Suppressor macrophage (primary cell): ENCODE data around the gene PKNOX2.

ENCODE experiments used
- DNase-seq, 4 experiments: peaks; one replicate each; pipeline ENCODE4 v3.0.0-alpha.2; 2020 to 2022

PKNOX2 gene

DNA sequence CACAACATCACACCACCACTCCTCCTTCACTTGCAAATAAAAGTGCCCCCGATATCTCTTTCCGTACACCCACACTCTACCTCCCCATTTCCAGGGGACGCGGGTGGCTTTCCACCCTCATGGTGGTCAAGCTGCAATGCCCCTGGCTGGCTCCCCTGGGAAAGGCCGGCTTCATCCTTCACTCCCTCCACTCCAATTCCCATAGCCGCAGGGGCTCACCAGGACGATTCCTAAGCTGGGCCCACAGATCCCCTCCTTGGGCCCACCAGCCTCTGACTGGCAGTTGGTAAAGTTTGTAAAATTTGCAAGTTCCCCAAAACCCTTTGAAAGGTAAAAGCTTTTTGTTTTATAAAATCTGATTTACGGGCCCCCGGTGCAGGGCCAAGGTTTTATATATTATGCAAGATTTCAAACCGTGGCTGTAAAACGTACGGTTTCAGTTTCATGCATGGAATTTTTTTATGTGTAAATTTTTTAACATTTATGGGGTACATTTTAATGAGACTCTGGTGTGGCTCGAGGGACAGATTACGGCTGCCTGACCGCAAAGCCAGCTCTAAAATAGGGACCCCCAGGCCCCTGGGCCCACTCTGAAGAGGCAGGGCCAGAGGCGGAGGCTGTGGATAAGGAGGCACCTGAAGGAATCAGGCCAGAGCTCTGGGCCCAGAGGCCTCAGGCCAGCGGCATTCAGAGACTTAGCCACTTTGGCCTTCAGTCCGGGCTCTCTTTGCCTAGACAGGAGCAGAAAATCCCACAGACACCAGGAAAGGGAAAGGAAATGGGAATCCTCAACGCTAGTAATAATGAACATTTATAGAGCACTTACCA is 225.0 kb downstream of the PKNOX2 start:
- no peak for DNase-seq

DNA sequence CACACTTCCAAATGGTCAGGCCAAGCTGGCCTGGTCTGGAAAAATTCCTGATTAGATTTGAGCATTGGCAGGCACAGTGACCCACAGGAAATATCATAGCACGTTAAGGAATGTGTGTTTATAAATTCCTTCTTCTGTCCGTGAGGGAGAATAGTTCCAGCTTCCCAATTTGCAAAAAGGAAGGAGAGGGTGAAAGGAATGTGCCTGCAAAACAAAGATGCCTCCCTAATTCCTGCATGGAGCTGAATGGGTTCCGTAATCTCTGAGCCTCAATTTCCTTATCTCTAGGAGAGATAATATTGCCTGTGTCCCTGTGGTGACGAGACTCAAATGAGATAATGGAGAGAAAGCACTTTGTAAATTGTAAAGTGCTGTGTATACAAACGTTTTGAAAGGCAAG is 226.4 kb downstream of the PKNOX2 start:
- DNase-seq: no peak

DNA sequence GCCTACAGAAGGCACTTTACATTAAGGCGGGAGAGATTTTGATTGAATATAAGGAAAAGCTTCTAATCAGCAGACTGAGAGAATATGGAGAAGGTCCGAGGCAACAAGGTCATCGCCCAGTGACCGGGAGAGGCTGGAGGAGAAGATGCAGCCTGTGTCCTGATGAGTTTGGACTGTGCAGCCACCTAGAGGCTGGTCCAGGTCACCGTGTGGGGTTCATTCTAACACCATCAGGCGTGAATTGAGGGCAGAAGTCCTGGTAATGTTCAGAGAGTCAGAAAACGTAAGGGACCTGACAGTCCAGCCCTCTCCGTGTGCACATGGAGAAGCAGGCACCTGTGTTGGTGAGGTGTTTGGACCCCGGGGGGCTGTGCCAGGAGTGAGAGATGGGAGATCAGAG is 228.8 kb downstream of the PKNOX2 start:
- DNase-seq: no peak

DNA sequence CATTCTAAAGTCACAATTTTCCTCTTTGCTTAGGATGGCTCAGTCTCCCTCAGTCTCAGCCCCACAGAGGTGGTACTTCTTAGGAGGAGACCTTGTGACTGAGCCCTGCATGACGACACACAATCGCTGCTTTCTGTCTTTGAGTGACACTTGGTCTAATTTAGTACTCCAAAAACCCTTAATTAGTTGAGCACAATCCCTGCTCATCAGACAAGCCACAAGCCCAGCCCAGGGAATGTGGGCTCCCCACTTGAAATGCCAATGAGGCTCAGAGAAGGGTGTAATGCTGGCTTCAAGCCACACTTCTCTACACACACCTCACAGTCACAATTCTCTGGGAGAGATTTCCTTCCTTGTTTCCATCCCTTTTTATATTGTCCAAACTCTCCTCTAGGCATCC is 229.7 kb downstream of the PKNOX2 start:
- no peak for DNase-seq

DNA sequence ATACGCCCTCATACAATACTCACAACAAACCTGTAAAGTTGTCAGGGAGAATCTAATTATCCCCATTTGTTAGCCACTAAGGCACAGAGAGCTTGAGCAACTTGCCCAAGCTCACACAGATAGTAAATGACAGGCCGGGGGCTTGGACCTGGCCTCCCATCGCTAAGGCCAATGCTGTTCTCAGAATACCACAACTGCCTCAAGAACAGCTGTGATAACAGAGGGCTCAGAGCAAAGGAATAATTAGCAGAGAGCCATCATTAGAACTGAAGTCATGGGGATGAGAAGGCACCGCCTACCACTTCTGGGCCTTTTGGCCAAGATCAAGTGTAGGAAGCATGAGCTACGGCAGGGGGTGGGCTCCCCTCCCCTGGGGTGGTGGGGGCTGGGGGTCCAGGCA is 232.9 kb downstream of the PKNOX2 start:
- no peak for DNase-seq

DNA sequence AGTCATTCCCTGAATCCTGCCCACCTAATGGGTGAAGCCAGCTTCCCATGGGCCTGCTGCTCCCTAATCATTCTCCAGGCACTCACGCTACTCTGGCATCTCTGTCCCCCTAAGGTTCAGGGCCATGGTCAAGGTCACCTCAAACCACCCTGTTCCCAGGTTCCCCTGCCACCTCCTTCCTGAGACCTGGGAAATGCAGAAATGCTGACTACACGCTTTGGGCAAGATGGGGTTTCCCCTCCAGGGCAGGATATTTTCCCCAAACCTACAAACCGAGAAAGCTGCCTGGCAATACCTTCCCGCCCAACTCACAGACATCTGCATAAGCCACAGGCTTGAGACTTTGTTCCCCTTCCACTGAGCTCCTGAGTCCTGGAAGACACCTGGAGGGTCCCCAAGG is 233.9 kb downstream of the PKNOX2 start:
- DNase-seq: no peak

DNA sequence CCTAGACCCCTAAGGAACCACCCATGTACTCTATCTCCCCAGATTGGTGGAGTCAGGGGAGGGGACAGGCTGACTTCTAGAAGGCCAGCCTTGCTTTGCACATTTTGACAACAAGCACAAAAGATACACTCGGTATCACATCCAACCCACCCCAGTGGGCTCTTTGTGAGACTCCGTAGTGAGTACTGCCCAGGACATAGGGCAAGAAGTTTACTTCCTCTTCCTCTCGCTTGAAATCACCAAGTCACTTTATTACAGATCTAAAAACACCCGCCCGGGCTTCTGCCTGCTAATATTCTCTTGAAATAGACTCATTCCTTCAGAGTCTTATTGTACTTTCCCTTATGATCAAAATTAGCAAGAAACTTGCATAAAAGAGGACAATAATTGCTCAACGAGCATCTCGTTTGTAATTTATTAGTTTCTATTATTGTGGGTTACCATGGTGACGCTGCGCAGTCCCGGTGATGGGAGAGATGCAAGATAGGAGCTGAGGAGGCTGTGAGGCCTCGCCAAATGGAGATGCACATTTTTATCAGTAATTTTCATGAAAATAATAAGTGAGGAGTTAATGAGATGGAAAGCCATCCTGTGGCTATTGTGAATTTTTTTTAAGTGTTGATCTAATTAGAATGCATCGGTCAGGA is 234.6 kb downstream of the PKNOX2 start:
- DNase-seq: peak in 1 of 4 experiments; percentile 3

DNA sequence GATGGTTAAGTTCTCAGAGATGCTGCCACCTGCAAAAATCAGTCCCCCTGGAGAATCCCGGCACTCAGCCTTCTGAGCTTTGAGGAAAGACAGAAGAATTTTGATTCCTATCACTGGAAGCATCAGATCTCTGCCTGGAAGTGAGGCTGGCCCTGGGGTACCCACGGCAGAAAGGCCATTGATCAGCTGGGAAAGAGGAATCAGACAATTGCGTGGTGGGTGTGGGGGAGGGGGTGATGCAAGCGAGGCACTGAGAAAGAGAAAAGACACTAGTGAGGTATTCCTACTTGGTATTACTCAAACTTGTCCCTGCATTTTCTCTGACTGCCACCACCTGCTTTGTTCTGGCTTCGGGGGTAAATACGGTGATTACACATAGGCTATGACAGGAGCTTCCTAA is 235.4 kb downstream of the PKNOX2 start:
- DNase-seq: no peak

DNA sequence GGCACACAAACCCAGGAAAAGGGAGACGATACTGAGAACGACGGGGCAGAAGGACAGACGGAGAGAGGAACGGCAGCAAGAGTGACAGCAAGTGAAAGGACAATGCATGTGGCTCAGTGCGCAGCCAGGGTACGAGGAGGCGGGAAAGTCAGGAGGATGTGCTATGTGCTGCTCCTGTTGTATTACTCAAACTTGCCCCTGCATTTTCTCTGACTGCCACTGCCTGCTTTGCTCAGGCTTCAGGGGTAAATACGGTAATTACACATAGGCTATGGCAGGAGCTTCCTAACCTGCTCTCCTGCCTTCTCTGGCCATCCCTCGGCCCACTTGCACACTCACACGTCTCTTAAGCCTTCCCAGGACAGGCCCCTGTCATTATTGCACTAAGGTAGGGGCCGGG is 236.7 kb downstream of the PKNOX2 start:
- DNase-seq: no peak

DNA sequence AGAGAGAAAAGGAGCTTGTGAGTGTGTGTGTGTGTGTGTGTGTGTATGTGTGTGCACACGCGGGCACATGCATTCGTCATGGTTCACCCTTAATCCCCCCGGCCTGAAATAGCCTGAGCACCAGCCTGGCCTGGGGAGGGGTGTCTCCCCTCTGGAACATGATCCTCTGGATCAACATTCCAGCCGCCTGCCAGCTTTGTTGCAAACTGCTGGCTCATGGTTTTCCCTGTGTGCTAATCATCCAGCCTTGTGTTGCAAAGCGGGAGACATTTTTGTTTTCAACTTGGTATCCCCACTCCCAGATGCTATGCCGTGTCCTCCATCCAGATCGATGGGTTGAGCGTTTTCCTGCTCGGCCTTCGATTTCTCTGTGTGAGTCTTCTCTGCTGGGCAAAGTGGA is 237.2 kb downstream of the PKNOX2 start:
- DNase-seq: no peak

DNA sequence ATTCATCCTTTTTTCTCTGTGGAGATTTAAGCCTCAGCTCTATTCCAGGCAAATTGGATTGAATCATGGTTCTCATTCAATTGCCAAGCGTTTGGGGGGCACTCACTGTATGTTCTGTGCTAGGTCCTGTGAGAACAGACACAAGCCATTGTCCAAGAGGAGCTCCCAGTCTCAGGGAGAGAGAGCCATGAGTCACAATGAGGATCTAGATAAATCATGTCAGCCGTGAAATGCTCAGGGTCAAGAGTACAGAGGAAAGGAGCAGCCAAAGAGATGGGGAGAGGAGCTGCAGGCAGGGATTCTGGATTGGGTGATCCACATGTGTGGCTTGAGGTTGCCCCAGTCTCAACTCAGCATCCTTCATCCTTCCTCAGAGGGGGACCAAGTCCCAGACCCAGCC is 237.9 kb downstream of the PKNOX2 start:
- DNase-seq: no peak

DNA sequence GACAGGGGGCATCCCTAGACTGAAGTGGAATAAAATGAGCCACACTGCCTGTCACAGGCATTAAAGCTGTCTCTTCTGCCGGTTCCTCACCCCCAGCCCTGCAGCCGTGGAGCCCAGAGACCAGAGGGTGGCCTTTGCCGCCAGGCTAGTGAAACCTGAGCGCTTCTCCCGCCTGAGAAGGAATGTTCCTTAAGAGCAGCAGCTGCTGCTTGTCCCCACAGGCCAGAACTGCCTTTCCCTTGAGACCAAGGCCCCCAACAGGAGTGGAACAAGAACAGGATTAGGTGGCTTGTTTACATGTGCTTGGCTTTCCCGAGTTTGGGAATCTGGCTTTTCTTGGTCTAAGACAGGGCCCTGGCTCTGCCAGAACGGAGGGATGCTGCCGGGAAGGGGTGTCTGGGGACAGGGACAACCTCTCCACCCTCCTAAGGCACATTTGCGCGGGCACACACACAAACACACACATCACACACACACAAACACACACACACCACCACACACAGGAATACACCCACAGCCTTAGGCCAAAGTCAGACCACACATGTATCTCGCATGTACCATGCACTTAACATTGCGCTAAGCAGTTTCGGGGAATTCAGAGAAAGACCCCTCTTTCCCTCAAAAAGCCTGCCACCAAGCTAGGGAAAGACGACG is 239.7 kb downstream of the PKNOX2 start:
- DNase-seq: no peak

DNA sequence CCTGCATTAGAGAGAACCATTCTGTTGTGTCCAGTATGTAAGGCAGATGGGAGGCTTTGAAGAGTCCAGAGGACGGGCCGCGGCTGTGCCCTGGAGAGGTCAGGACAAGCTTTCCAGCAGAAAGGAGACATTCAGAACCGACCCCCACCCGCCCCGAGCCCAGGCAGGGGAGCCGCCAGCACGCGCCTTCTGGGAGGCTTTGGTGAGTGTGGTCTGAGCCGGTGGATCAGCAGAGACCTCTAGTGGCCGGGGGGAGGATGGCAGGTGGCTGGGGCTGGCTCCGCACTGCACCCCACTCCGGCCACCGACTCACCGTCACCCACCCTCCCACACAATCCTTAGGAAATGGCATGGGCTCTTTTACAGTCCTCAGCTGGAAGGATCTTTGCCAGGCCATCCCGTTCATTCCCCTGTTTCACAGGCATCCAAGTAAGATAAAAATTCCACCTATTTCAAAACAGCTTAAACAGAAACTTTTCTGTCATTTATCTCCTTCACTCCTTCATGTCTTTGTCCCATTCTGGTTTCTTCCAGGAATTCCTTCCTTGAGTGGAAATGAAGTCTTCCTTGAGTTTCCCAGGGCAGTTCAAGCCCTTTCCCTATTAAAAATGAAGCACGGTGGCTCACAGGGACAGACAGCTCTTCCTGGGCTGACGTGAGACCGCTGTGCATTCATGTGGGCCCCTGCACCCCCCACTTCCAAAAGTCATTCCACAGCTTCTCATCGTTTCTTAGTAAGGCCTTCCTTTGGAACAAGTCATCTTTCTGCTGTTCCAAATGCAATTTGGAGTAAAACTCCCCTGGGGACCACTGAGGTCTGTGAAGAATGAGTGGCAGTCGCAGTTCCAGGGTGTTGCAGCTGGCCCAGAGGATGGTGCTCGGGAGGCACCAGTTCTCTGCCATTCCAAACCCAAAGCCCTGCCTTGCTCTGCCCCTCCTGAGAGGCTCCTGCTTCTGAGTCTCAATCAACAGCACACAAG is 240.6 kb downstream of the PKNOX2 start:
- DNase-seq: peak; percentile 54 to 78 (median 68)

DNA sequence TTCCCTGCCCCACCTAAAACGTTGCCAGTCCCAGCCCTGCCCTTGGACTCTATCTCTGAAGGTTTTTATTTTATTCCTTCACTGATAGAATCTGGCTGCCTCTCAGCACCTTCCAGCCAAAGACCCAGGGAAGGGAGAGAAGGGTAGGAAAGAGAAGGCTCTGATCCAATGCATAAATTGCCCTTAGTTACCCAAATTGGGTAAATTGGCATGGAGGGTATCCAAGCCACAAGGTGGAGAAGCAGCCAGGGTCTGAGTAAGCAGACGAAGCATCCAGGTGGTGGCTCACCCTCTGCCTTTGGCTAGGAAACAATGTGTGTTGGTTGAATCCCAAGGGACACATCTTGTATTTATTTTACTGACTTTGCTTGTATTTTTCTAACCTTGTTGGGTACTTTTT is 242.5 kb downstream of the PKNOX2 start:
- DNase-seq: no peak

DNA sequence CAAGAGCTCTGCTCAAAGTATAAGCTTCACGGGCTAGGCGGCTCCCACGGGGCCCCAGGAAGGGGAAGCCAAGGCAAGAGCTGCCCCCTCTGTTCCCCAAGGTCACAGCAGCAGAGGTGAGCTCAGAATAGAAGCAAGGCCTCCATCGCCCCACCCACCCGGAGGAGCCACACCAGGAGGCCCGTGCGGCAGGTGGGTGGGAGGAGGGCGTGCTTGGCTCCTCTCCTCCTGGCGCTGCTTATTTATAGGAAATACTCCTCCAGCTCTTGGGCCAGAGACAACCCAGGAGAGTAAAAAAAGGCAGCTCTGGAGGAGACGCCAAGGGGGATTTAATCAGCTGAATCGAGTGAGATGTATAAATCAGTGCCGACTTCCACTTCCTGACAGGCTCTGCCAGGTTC is 243.8 kb downstream of the PKNOX2 start:
- no peak for DNase-seq

DNA sequence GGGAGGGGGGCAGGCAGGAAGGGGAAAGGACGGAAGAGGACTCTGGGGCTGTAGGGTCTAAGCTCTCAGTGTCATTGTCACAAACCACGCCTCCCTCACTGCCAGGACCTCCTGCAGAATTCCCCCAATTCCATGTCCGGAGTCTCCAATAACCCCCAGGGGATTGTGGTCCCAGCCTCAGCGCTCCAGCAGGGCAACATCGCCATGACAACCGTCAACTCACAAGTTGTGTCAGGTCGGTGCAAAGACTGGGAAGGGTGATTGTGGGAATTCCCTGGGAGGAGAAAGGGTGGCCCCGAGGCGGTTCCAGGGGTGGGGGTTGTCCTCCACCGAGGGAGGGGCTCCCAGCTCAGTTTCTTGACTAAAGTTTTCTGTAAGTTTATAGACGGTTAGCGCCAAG is 245.5 kb downstream of the PKNOX2 start:
- DNase-seq: no peak

DNA sequence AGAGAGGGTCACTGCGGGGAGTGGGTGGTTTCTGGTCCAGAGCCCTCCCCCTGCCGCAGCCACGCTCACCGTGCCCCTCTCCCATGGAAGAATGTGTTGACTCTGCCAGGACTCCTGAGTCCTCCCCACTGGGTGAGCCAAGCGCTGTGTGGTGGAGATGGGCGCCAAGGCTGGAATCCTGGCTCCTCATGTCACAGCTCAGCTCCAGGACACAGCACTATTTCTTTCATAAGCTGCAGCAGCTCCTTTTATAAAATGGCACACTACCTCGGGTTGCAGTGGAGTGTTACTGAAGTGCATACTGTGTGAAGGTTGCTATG is 247.6 kb downstream of the PKNOX2 start:
- no peak for DNase-seq

DNA sequence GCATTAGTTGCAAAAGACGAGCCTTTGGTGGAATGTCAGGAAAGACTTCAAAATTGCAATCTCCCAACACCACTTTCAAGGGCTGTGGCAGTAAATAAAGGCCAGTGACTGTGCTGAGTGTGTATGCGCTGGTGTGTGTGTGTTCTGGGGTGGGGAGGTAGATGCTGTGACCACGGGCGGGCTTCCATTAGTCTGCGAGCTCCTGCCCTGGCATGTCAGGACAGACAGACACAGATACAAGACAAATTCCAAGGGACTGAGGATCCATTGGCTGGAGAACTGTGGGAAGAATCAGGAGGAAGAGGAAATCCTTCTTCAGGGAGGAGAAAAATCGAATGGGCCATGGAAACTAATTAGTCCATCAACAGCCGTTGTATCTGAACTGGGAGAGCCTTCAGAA is 248.0 kb downstream of the PKNOX2 start:
- DNase-seq: no peak

DNA sequence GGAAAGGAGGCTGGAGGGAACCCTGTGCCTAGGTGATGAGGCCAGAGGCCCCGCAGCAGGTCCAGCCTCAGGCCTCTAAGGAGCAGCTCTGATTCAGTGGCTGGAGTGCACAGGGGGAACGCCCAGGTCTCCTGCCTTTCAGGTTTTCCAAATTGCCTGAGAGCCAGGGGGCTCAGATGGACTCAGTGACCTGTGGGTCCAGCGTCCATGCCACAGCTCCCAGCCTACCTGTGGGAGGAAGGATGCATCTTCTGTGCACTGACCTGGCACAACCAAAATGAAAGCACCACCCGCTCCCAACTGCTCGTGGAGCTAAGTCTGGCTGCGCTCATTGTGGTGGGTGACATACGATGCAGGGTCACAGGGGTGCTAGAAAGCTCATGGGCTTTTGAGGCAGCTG is 248.7 kb downstream of the PKNOX2 start:
- DNase-seq: no peak

DNA sequence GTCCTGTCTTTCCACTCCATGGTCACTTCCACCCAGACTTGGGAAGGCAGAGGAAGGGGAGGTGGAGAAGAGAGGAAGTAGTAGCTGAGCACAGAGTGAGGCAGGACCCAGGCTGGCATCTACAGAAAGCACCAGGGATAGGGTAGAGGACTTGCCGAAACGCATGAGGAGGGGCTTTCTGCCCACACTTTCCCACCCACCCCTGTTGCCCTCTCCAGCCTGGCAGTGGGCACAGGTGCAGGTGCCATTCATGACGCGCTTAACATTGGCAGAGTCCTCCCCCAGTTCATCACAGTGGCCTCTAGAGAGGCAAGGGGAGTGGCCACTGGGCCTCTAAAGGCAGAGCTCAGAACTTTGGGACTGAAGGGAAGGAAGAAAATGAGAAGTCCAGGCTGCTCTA is 249.6 kb downstream of the PKNOX2 start:
- DNase-seq: no peak

DNA sequence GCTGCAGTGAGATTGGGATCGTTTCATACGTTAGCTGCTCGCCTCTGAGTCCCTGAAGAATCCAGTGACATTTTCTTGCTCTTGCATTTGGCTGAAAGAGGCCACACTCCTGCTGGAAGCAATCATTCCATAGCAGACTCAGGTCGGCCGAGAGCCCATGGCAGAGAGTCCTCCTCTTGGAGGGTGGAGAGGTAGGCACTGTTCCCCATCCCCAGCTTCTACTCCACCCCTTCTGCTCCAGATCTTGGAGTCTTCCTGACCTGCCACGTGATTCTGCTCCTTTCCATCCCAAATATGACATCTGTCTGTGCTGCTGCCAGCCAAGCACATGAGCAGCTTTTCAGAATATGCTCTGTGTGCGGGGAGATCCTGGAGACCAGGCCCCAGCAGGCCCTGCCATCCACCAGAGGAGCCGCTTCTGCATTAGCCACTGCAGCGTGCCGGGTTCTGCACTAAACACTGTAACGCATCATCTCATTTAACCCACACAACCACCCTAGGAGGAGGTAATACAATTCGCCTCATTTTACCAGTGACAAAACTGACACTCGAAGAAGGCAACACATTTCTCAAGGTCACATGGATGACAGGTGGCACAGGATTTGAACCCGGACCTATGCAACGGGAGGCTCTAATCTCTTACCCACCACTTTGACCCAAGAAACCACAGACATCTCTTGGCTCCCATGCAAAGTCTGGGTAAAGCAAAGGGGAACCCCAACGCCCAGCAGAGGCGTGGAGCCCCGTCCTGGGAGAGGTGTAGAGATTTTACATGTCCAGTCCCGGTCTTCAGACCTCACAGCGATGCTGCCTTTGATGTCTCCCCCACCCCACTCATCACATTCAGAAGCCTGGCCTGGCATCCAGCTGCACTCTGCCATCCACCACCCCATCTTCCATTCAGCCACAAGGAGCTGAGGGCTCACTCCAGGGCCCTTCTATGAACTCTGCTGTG is 252.7 kb downstream of the PKNOX2 start:
- no peak for DNase-seq

DNA sequence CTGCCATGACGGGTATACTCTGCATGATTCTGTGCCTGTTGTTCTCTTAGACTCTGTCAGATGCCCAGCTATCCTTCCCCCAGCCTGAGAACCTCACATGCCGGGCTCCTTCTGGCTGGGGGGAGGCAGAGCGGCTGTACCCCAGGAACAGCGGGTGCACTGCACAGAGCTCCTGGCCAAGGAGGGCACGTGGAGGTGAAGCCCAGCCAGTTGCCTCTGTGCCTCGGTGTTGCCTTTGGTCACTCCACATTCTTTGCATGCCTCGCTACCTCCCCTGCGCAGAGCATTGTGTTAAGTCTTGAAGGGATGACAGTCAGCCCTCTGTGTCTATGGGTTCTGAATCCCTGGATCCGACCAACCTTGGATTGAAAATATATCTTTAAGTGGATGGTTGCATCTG is 253.8 kb downstream of the PKNOX2 start:
- no peak for DNase-seq
